ENCODE measurements around the gene TMEM63A.

TMEM63A gene

DNA sequence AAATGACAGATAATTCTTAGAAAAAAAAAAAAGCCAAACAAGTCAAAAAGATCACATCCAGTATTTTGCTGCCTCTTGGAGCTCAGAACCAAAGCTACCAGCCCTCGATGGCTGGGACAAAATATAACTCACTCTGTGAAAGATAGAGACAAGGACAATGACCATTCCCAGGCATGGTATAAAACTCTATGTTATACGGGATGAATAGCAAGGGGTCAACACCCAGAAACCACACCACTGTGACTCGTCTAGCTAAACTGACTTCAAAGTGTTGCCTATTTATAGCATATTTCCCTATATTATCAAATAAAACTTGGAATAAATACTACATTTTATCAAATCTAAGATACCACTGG lies 10.1 kb downstream of the TMEM63A start:
- TF ChIP-seq CTCF (IDR thresholded peaks at IDR 0.05; ENCODE audit: low read length) (no peak), EZH2 (IDR thresholded peaks at IDR 0.05; ENCODE audit: borderline replicate concordance, low read length) (no peak)
- H3K4me2 ChIP-seq (ENCODE audit: low read length) = no peak overlapping the region
- H2AFZ ChIP-seq (ENCODE audit: low read length) = no peak overlapping the region
- no peak overlapping the region for H3K4me3 ChIP-seq (ENCODE audit: low read depth, low read length, poor library complexity, severe bottlenecking)
- no peak overlapping the region for H3K27ac ChIP-seq (ENCODE audit: low read depth, low read length, poor library complexity, severe bottlenecking)
- no peaks in the 10 kb centered on the region for H3K4me1 ChIP-seq (ENCODE audit: insufficient read depth, low read length, severe bottlenecking)
- no peaks in the 10 kb centered on the region for H3K9me2 ChIP-seq (ENCODE audit: low read depth, low read length)
- no peak overlapping the region for H3K9ac ChIP-seq (ENCODE audit: low read length)
- H4K20me1 ChIP-seq (ENCODE audit: insufficient read depth, low read length) = no peaks in the 10 kb centered on the region
- H3K9me3 ChIP-seq (ENCODE audit: low read length) = no peaks in the 10 kb centered on the region
- peaks cover 19% of the 10 kb centered on the region; the same call in 1 of the 2 replicates for H3K36me3 ChIP-seq (ENCODE audit: insufficient read depth, low read length)
- no peaks in the 10 kb centered on the region for H3F3A ChIP-seq (ENCODE audit: insufficient read depth, low read length)
- no peaks in the 10 kb centered on the region for H3K79me2 ChIP-seq (ENCODE audit: insufficient read depth, low read length)
- no peaks in the 10 kb centered on the region for H3K27me3 ChIP-seq (ENCODE audit: insufficient read depth, low read length)

- no peak overlapping the region for H3K4me2 ChIP-seq (ENCODE audit: low read length)
- H3K9ac ChIP-seq (ENCODE audit: low read length) = no peak overlapping the region
- no peak overlapping the region for H3K27ac ChIP-seq (ENCODE audit: low read depth, low read length, poor library complexity, severe bottlenecking)
- no peak overlapping the region for H2AFZ ChIP-seq (ENCODE audit: low read length)
- TF ChIP-seq EZH2 (IDR thresholded peaks at IDR 0.05; ENCODE audit: borderline replicate concordance, low read length) = no peak
- TF ChIP-seq CTCF (IDR thresholded peaks at IDR 0.05; ENCODE audit: low read length) = no peak
- no peaks in the 10 kb centered on the region for H3F3A ChIP-seq (ENCODE audit: insufficient read depth, low read length)
- no peaks in the 10 kb centered on the region for H3K9me3 ChIP-seq (ENCODE audit: low read length)
- no peak overlapping the region for H3K4me3 ChIP-seq (ENCODE audit: low read depth, low read length, poor library complexity, severe bottlenecking)
- peaks cover 2% of the 10 kb centered on the region for H3K4me1 ChIP-seq (ENCODE audit: insufficient read depth, low read length, severe bottlenecking)
- no peaks in the 10 kb centered on the region for H3K9me2 ChIP-seq (ENCODE audit: low read depth, low read length)
- H4K20me1 ChIP-seq (ENCODE audit: insufficient read depth, low read length) = no peaks in the 10 kb centered on the region
- peaks cover 19% of the 10 kb centered on the region; the same call in 1 of the 2 replicates for H3K36me3 ChIP-seq (ENCODE audit: insufficient read depth, low read length)
- no peaks in the 10 kb centered on the region for H3K79me2 ChIP-seq (ENCODE audit: insufficient read depth, low read length)
- H3K27me3 ChIP-seq (ENCODE audit: insufficient read depth, low read length) = no peaks in the 10 kb centered on the region
Measured at GRCh38 chr1:225871359-225872074, 10.7 kb downstream of the TMEM63A start.

- Histone ChIP-seq H3K9me2 (ENCODE audit: low read depth, low read length) (no peaks in the 10 kb centered on the region), H3K27ac (ENCODE audit: low read depth, low read length, poor library complexity, severe bottlenecking) (no peak overlapping the region), H2AFZ (ENCODE audit: low read length) (no peak overlapping the region), H3K4me3 (ENCODE audit: low read depth, low read length, poor library complexity, severe bottlenecking) (no peak overlapping the region), H3K79me2 (ENCODE audit: insufficient read depth, low read length) (no peaks in the 10 kb centered on the region), H3K36me3 (ENCODE audit: insufficient read depth, low read length) (peaks cover 19% of the 10 kb centered on the region; the same call in 1 of the 2 replicates), H3K4me1 (ENCODE audit: insufficient read depth, low read length, severe bottlenecking) (peaks cover 8% of the 10 kb centered on the region), H4K20me1 (ENCODE audit: insufficient read depth, low read length) (no peaks in the 10 kb centered on the region), H3K27me3 (ENCODE audit: insufficient read depth, low read length) (no peaks in the 10 kb centered on the region), H3K9me3 (ENCODE audit: low read length) (no peaks in the 10 kb centered on the region), H3K4me2 (ENCODE audit: low read length) (no peak overlapping the region), H3K9ac (ENCODE audit: low read length) (no peak overlapping the region), H3F3A (ENCODE audit: insufficient read depth, low read length) (no peaks in the 10 kb centered on the region)
- TF ChIP-seq CTCF (IDR thresholded peaks at IDR 0.05; ENCODE audit: low read length) (no peak), EZH2 (IDR thresholded peaks at IDR 0.05; ENCODE audit: borderline replicate concordance, low read length) (no peak)
Measured at GRCh38 chr1:225870911-225871310, 11.3 kb downstream of the TMEM63A start.

Measured in OCI-LY1 (cell line).